Measurements from ENCODE around the gene ELMOD1. TPM values are rescaled to one million over a fixed set of nuclear protein-coding genes. Genes with fewer than 3 reads are reported as not detected.

Gene ELMOD1
- total and polyA plus RNA-seq, 10 of the 15 experiments (the other 5 are each of a cell fraction or from before 2014, with no cell fraction given): not detected

- TF ChIP-seq POLR2A (IDR thresholded peaks at IDR 0.05; ENCODE audit: low read depth, low read length): no peak
- TF ChIP-seq CHD1 (IDR thresholded peaks at IDR 0.05; ENCODE audit: low read depth, low read length): no peak
Measured at GRCh38 chr11:107561688-107562087, 29.3 kb upstream of the ELMOD1 start (continued).

GRCh38 chr11:107562647-107563208, 28.2 kb upstream of the ELMOD1 start:
- TF ChIP-seq POLR2A (IDR thresholded peaks at IDR 0.05; ENCODE audit: low read depth, low read length) (no peak), KLF5 (IDR thresholded peaks at IDR 0.05; ENCODE audit: partially characterized antibody) (no peak), SIX5 (IDR thresholded peaks at IDR 0.05; ENCODE audit: low read depth, low read length, severe bottlenecking) (no peak), USF2 (IDR thresholded peaks at IDR 0.05; ENCODE audit: borderline replicate concordance, low read depth, low read length) (no peak), SMAD5 (IDR thresholded peaks at IDR 0.05; ENCODE audit: low read depth) (no peak), NRF1 (conservative IDR thresholded peaks at IDR 0.05; ENCODE audit: low read depth, low read length) (no peak), HCFC1 (IDR thresholded peaks at IDR 0.05; ENCODE audit: low read length) (no peak), CBX3 (IDR thresholded peaks at IDR 0.05; ENCODE audit: borderline replicate concordance, low read depth) (no peak)
- no peak overlapping the region; the same call in 1 of the 2 replicates for H2AFZ ChIP-seq (ENCODE audit: control insufficient read depth, low read depth, low read length)
- H3K27me3 ChIP-seq (replicated peaks in 1 of 2; ENCODE audit: control insufficient read depth in 2 of 2, insufficient read depth in 2 of 2, low read length in 1 of 2): no peaks in the 10 kb centered on the region
- H3K36me3 ChIP-seq (ENCODE audit: control insufficient read depth in 2 of 2, insufficient read depth in 2 of 2, low read length in 1 of 2): 0 out of 4 replicates have a peak, but pooled peaks cover 0 to 2% of the 10 kb centered on the region in 2 experiments
- RAD21 ChIA-PET (ENCODE audit: unreplicated experiment): interaction anchor here (0.9 to 10.5 kb wide), 18 partner anchors 9 to 521 kb away, joined by 3 to 120 read pairs (median 6); no protein-coding TSS in a partner anchor
- CTCF ChIA-PET: interaction anchor here (0.7 to 21.8 kb wide), 28 partner anchors 10 to 335 kb away, joined by 3 to 536 read pairs (median 6); partner anchors contain the start of gene CWF19L2
- BruUV-seq (replicated peaks): no TSS peak
- peak overlapping the region; percentile 81 for H3K4me2 ChIP-seq (ENCODE audit: control insufficient read depth, insufficient read depth)
- no peak overlapping the region for H3K4me3 ChIP-seq
- no peaks in the 10 kb centered on the region for H3K9me3 ChIP-seq (replicated peaks; ENCODE audit: control insufficient read depth, insufficient read depth, low read length)
- H4K20me1 ChIP-seq (ENCODE audit: control insufficient read depth, insufficient read depth): no peaks in the 10 kb centered on the region
- peak overlapping the region; percentile 27; the same call in 1 of the 2 replicates for H3K27ac ChIP-seq (ENCODE audit: control insufficient read depth, insufficient read depth)
- H3K9ac ChIP-seq (ENCODE audit: control insufficient read depth, insufficient read depth, low read length): no peak overlapping the region
- SMC1A ChIA-PET (ENCODE audit: uncharacterized antibody, unreplicated experiment): interaction anchor here (0.7 to 11.1 kb wide), 29 partner anchors 9 to 301 kb away, joined by 3 to 249 read pairs (median 4); no protein-coding TSS in a partner anchor
- peaks cover 22% of the 10 kb centered on the region for H3K4me1 ChIP-seq (ENCODE audit: control insufficient read depth, insufficient read depth, low read length)
- ATAC-seq: no peak
- POLR2A ChIA-PET: interaction anchor here (0.6 to 1.6 kb wide), 4 partner anchors 9 to 126 kb away, joined by 3 to 5 read pairs (median 4); no protein-coding TSS in a partner anchor
- peaks cover 22% of the 10 kb centered on the region for H3K79me2 ChIP-seq (ENCODE audit: control insufficient read depth, insufficient read depth, low read length)
- WGBS (ENCODE audit: insufficient coverage, insufficient replicate concordance, low lambda C conversion rate, missing lambda C conversion rate): 10% methylated on average over 4 of the region's 4 CpGs
- in situ Hi-C loops (cut with MboI) (no loop called here), intact Hi-C loops (cut with micrococcal nuclease; ENCODE audit: unreplicated experiment) (loop anchor here (1.0 to 10.0 kb wide), 4 partner anchors 127 to 442 kb away; partner anchors contain the start of gene CUL5)
- no peak for FAIRE-seq
- no peak for DNase-seq (ENCODE audit: low read depth, low spot score)

All from GM12878 (cell line).